Dedifferentiated amniotic fluid mesenchymal stem cell (primary cell): ENCODE data around the gene TNFRSF18.
A peak's percentile ranks its signal among the peaks of the same experiment; 100 is the strongest.

Experiments used
- DNase-seq: peaks from one replicate; pipeline ENCODE4 v3.0.0-alpha.2; 2016; ENCODE audit errors: extremely low spot score

The TNFRSF18 gene

GRCh38 chr1:1240822-1241587, 34.6 kb upstream of the TNFRSF18 start:
- no peak for DNase-seq

- DNase-seq: no peak
Observed at GRCh38 chr1:1240348-1240732, 33.9 kb upstream of the TNFRSF18 start.

GRCh38 chr1:1239614-1240347, 33.4 kb upstream of the TNFRSF18 start:
- no peak for DNase-seq

GRCh38 chr1:1239227-1239613, 32.8 kb upstream of the TNFRSF18 start:
- DNase-seq: no peak

GRCh38 chr1:1238702-1239178, 32.3 kb upstream of the TNFRSF18 start:
- DNase-seq: no peak

GRCh38 chr1:1237874-1238701, 31.7 kb upstream of the TNFRSF18 start:
- DNase-seq: no peak

GRCh38 chr1:1236945-1237873, 30.8 kb upstream of the TNFRSF18 start:
- DNase-seq: no peak

GRCh38 chr1:1236176-1236763, 29.9 kb upstream of the TNFRSF18 start:
- DNase-seq: no peak

GRCh38 chr1:1235016-1235744, 28.8 kb upstream of the TNFRSF18 start:
- DNase-seq: no peak

GRCh38 chr1:1234180-1234808, 27.9 kb upstream of the TNFRSF18 start:
- no peak for DNase-seq

- no peak for DNase-seq
Observed at GRCh38 chr1:1233567-1233892, 27.1 kb upstream of the TNFRSF18 start.

GRCh38 chr1:1232796-1233566, 26.6 kb upstream of the TNFRSF18 start:
- DNase-seq: no peak

GRCh38 chr1:1232208-1232795, 25.9 kb upstream of the TNFRSF18 start, which contains the start of gene B3GALT6:
Gene B3GALT6, plus strand, starts transcription at chr1:1232237. Its CDS starts 42 bp downstream, at chr1:1232279.
- DNase-seq: no peak

- peak; percentile 90 for DNase-seq
Observed at GRCh38 chr1:1231400-1232207, 25.2 kb upstream of the TNFRSF18 start, which contains the start of gene SDF4. Gene SDF4, minus strand, starts transcription at chr1:1232001. Its CDS starts 3,229 bp downstream, at chr1:1228772.

GRCh38 chr1:1230656-1231399, 24.4 kb upstream of the TNFRSF18 start:
- DNase-seq: peak; percentile 23

GRCh38 chr1:1229770-1230169, 23.4 kb upstream of the TNFRSF18 start:
- no peak for DNase-seq
